ENCODE data around the gene CX3CL1.

CX3CL1 gene

GRCh38 chr16:57406881-57407280 is 34.6 kb downstream of the CX3CL1 start:
- no peak overlapping the region for H3K4me3 ChIP-seq (replicated peaks in 1 of 2; ENCODE audit: low read depth in 2 of 2, low read length in 2 of 2)
- no peak for TF ChIP-seq CTCF (IDR thresholded peaks at IDR 0.05; ENCODE audit: low read depth, low read length)
- DNase-seq (ENCODE audit: low read depth in 2 of 2): no peak

- no peak for TF ChIP-seq CTCF (IDR thresholded peaks at IDR 0.05; ENCODE audit: low read depth, low read length)
- H3K4me3 ChIP-seq (replicated peaks in 1 of 2; ENCODE audit: low read depth in 2 of 2, low read length in 2 of 2): no peak overlapping the region
- no peak for DNase-seq (ENCODE audit: low read depth in 2 of 2)
Measured at GRCh38 chr16:57407521-57408353, 35.4 kb downstream of the CX3CL1 start.

DNA sequence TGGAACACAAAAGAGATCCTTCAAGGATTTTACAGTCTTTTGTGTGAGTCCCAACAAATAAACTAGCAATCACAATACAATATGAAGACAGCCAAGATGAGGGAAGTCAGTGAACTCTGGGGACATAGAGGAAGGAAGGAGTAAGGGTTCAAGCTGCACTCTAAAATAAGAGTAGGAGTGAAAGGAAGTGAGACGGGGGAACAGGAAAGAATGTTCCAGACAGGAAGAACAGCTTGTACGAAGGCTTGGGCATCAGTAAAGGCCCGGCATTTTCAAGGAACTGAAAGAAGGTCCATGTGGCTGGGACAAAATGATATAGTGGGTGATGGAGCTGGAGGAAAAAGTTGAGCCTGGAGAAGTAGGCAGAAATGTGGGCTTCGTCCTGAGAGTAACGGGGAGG is 36.8 kb downstream of the CX3CL1 start:
- TF ChIP-seq CTCF (IDR thresholded peaks at IDR 0.05; ENCODE audit: low read depth, low read length): no peak
- no peak for DNase-seq (ENCODE audit: low read depth in 2 of 2)
- no peak overlapping the region for H3K4me3 ChIP-seq (replicated peaks in 1 of 2; ENCODE audit: low read depth in 2 of 2, low read length in 2 of 2)

DNA sequence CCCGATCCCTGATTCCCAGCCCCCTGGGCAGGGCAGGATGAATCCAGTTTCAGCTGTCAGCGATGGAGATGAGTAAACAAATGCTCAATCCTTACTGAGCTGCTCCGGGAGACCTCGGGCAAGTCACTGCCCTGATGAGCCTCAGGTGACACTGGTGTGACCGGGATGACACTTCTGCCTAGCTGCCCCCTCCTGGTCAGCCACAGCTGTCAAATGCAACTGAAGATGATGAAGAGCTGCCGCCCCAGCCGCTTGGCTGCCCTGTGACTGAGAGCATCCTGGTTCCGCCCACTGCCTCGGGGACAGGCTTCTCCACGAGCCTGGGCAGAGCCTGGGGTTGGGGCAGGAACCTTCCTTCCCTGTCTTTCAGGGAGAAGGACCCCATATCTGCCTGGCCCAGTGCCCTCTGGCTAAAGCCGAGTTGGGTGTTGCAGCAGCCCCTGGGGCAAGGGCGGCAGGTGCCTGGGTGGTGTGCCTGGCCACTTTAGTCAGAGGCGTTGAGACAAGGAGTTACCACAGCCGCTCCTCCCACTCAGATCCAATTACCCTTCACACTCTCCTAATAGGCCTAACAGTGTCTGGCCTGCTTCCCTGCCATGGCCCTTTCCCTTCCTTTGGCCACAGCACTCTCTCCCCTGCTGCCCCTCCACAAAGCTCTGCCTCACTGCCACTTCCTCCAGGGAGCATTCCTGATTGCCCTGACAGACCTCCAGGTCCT is 37.7 kb downstream of the CX3CL1 start:
- H3K4me3 ChIP-seq (replicated peaks in 1 of 2; ENCODE audit: low read depth in 2 of 2, low read length in 2 of 2): no peak overlapping the region
- TF ChIP-seq CTCF (IDR thresholded peaks at IDR 0.05; ENCODE audit: low read depth, low read length): no peak
- peak in 1 of 2 donors; percentile 13 for DNase-seq (ENCODE audit: low read depth in 2 of 2)

DNA sequence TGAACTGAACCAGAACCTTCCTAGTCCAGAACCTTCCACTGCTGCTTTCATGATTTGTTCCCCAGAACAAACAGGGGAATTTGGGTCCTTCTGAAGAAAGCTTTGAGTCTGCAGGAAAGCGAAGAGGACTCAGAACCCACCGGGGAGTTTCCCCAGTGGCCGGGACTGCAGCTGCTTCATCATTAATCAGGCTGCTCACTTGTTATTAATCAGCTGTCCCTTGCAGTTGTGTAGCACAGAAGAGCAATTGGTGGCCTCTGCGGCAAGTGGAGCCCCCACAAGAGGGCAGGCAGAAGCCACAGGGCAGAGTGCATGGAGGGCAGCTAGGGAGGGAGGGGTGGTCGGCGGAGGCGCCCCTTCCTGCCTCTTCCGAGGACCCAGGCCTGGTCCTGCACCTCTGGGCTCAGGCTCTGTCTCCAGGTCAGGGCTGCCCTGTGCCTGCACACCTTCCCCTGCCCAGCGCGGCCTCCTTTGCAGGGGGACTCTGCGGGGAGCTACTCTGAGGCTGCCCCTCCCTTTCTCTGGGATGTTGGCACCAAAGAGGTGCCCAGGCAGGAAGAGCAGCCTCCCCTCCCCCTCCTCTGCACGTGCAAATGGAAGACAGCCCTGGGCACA is 39.2 kb downstream of the CX3CL1 start:
- no peak overlapping the region for H3K4me3 ChIP-seq (replicated peaks in 1 of 2; ENCODE audit: low read depth in 2 of 2, low read length in 2 of 2)
- TF ChIP-seq CTCF (IDR thresholded peaks at IDR 0.05; ENCODE audit: low read depth, low read length): no peak
- no peak for DNase-seq (ENCODE audit: low read depth in 2 of 2)

- DNase-seq (ENCODE audit: low read depth in 2 of 2): no peak
- TF ChIP-seq CTCF (IDR thresholded peaks at IDR 0.05; ENCODE audit: low read depth, low read length): no peak
- no peak overlapping the region for H3K4me3 ChIP-seq (replicated peaks in 1 of 2; ENCODE audit: low read depth in 2 of 2, low read length in 2 of 2)
Measured at GRCh38 chr16:57412584-57412983, 40.3 kb downstream of the CX3CL1 start.

Measured in cardiac fibroblast (primary cell).